HepG2 (cell line): ENCODE measurements around the gene NECAP2. TPM values are rescaled to one million over a fixed set of nuclear protein-coding genes. Genes with fewer than 3 reads are reported as not detected.

Experiments
- ATAC-seq: fragments of 200-7000 bp; cut with Tn5 transposase; 3 replicates; pipeline ENCODE4 v1.9.1; 2020; ENCODE audit warnings: mild to moderate bottlenecking, moderate library complexity
- BruUV-seq: library from RNA; stranded (reverse); fragments of 400-500 nt; replicated peaks from 2 replicates; lab custom pipeline; 2021; lab: Mats Ljungman, UMichigan
- CTCF ChIA-PET: fragments of 300-600 bp; formaldehyde crosslinking; extraction: SDS; loops from one replicate; lab custom pipeline; 2021; ENCODE audit warnings: low total read pairs, inconsistent platforms, low intra/inter-chr PET ratio; lab: Yijun Ruan, JAX
- POLR2A ChIA-PET: fragments of 350-600 bp; sonication (Branson Sonifier 250); formaldehyde crosslinking; loops from one replicate; lab custom pipeline; 2020; ENCODE audit warnings: antibody characterized with exemption, inconsistent platforms; lab: Yijun Ruan, JAX
- DNase-seq: peaks from one replicate; pipeline ENCODE4 v3.0.0-alpha.2; 2015; ENCODE audit warnings: low spot score
- FAIRE-seq: peaks from 3 replicates; lab custom pipeline; 2011; peaks lifted over from hg19 to GRCh38; lab: Jason Lieb, UNC
- H2AFZ ChIP-seq: one replicate; pipeline ENCODE4 v1.6.1; 2011; ENCODE audit warnings: low read length, inconsistent platforms
- H3K27ac ChIP-seq: fragments of 300-600 bp; 3 replicates; pipeline ENCODE4 v1.8.0; 2011; ENCODE audit warnings: mixed run types, mild to moderate bottlenecking, mixed read lengths, low read length, inconsistent platforms; ENCODE audit not compliant: insufficient read depth; ENCODE audit errors: extremely low read length
- H3K27me3 ChIP-seq, 2 experiments: fragments of 200-600 bp in 1 of 2; 2 replicates in 1 of 2; 3 replicates in 1 of 2; pipeline versions ENCODE4 v1.6.0 to v1.8.0; 2011; ENCODE audit warnings: low read length in 2 of 2, mild to moderate bottlenecking in 2 of 2, moderate library complexity in 2 of 2, inconsistent platforms in 1 of 2; ENCODE audit not compliant: insufficient read depth in 2 of 2, control insufficient read depth in 1 of 2
- H3K36me3 ChIP-seq, 2 experiments: fragments of 200-600 bp in 1 of 2; replicated peaks in 1 of 2; 2 replicates in 1 of 2; 3 replicates in 1 of 2; pipeline versions ENCODE4 v1.5.1 to v1.8.0; 2011; ENCODE audit warnings: low read length in 2 of 2, inconsistent platforms in 1 of 2; ENCODE audit not compliant: insufficient read depth in 2 of 2, control insufficient read depth in 1 of 2
- H3K4me1 ChIP-seq: 2 replicates; pipeline ENCODE4 v1.5.1; 2012; ENCODE audit warnings: low read length, inconsistent platforms; ENCODE audit not compliant: insufficient read depth
- H3K4me2 ChIP-seq: 2 replicates; pipeline ENCODE4 v1.6.0; 2011; ENCODE audit warnings: low read depth, low read length, inconsistent platforms
- H3K4me3 ChIP-seq, 3 experiments: fragments of 200-600 bp in 1 of 3; sonication (generic), shearing (Covaris generic) in 1 of 3; replicated peaks in 1 of 3; 2 replicates each; pipeline ENCODE4 v1.5.1; 2011 to 2016; ENCODE audit warnings: low read length in 3 of 3, inconsistent platforms in 2 of 3, low read depth in 2 of 3, mild to moderate bottlenecking in 2 of 3, control low read depth in 1 of 3, mixed read lengths in 1 of 3; ENCODE audit not compliant: insufficient read depth in 1 of 3
- H3K79me2 ChIP-seq: one replicate; pipeline ENCODE4 v1.6.1; 2011; ENCODE audit warnings: low read length, inconsistent platforms; ENCODE audit not compliant: insufficient read depth
- H3K9ac ChIP-seq: 2 replicates; pipeline ENCODE4 v1.6.0; 2011; ENCODE audit warnings: mild to moderate bottlenecking, low read depth, low read length, inconsistent platforms; ENCODE audit not compliant: insufficient read depth
- H3K9me3 ChIP-seq: 2 replicates; pipeline ENCODE4 v1.5.1; 2012; ENCODE audit warnings: mild to moderate bottlenecking, low read length
- H4K20me1 ChIP-seq: 2 replicates; pipeline ENCODE4 v1.6.0; 2011; ENCODE audit warnings: inconsistent platforms, mild to moderate bottlenecking, low read length, moderate library complexity; ENCODE audit not compliant: insufficient read depth
- CSRNP2 ChIP-seq: sonication (generic); formaldehyde crosslinking; conservative IDR thresholded peaks from 2 replicates; pipeline ENCODE4 v1.8.0; 2022; ENCODE audit warnings: low read depth, missing genetic modification reagents
- IKZF4 ChIP-seq: sonication (generic); formaldehyde crosslinking; IDR thresholded peaks from 2 replicates; pipeline ENCODE4 v1.5.1; 2020; ENCODE audit warnings: borderline replicate concordance, mild to moderate bottlenecking, low read depth, missing genetic modification reagents; ENCODE audit errors: not compliant biosample characterization
- LBX2 ChIP-seq: sonication (generic); formaldehyde crosslinking; IDR thresholded peaks from 2 replicates; pipeline ENCODE4 v1.5.0; 2020; ENCODE audit warnings: missing genetic modification reagents, mild to moderate bottlenecking, borderline replicate concordance
- MTA3 ChIP-seq: sonication (generic); formaldehyde crosslinking; IDR thresholded peaks from 2 replicates; pipeline ENCODE4 v1.4.0; 2020; ENCODE audit warnings: missing genetic modification reagents
- NPAS2 ChIP-seq: sonication (generic); formaldehyde crosslinking; IDR thresholded peaks from 2 replicates; pipeline ENCODE4 v1.8.0; 2022; ENCODE audit warnings: mild to moderate bottlenecking, missing genetic modification reagents, borderline replicate concordance
- PAF1 ChIP-seq: IDR thresholded peaks from 2 replicates; pipeline ENCODE4 v1.6.1; 2016; ENCODE audit warnings: missing genetic modification reagents, missing compliant biosample characterization
- RAD51 ChIP-seq: fragments of 450-650 bp; IDR thresholded peaks from 2 replicates; pipeline ENCODE4 v1.6.1; 2016; ENCODE audit warnings: borderline replicate concordance
- SMAD3 ChIP-seq: sonication (generic); formaldehyde crosslinking; IDR thresholded peaks from 2 replicates; pipeline ENCODE4 v1.4.0; 2020; ENCODE audit warnings: missing genetic modification reagents
- ZBTB10 ChIP-seq: sonication (generic); formaldehyde crosslinking; IDR thresholded peaks from 2 replicates; pipeline ENCODE4 v1.4.0; 2020; ENCODE audit warnings: missing genetic modification reagents, borderline replicate concordance
- ZBTB3 ChIP-seq: sonication (generic); formaldehyde crosslinking; IDR thresholded peaks from 2 replicates; pipeline ENCODE4 v1.4.0; 2020; ENCODE audit warnings: low read depth, mild to moderate bottlenecking, moderate library complexity, missing genetic modification reagents, borderline replicate concordance
- ZBTB7A ChIP-seq: sonication (generic); formaldehyde crosslinking; IDR thresholded peaks from 2 replicates; pipeline ENCODE4 v1.8.0; 2022; ENCODE audit warnings: mild to moderate bottlenecking, missing genetic modification reagents
- ZFP41 ChIP-seq: sonication (generic); formaldehyde crosslinking; IDR thresholded peaks from 2 replicates; pipeline ENCODE4 v1.4.0; 2020; ENCODE audit warnings: mild to moderate bottlenecking, missing genetic modification reagents, borderline replicate concordance
- ZNF124 ChIP-seq: sonication (generic); formaldehyde crosslinking; IDR thresholded peaks from 2 replicates; pipeline ENCODE4 v1.4.0; 2020; ENCODE audit warnings: missing genetic modification reagents
- ZNF687 ChIP-seq: sonication (generic); formaldehyde crosslinking; IDR thresholded peaks from 2 replicates; pipeline ENCODE4 v1.5.1; 2020; ENCODE audit warnings: mild to moderate bottlenecking, missing genetic modification reagents, moderate library complexity
- WGBS: methylation state at CpG from one replicate; pipeline ENCODE4 v1.1.6; 2017; ENCODE audit warnings: low lambda C conversion rate; 5-methylcytosine and 5-hydroxymethylcytosine counted together
- in situ Hi-C: cut with HindIII; loops from 2 replicates; pipeline ENCODE4 v1.10.0; 2017; ENCODE audit warnings: low pct_unique_long_range_greater_than_20kb; ENCODE audit not compliant: extremely low pct_ligation_motif_present
- intact Hi-C: fragments of 100-400 bp; cut with micrococcal nuclease; formaldehyde crosslinking; loops from one replicate; pipeline ENCODE4 v1.10.0; 2022; ENCODE audit not compliant: unreplicated experiment
- polyA plus RNA-seq, 8 experiments: library from polyadenylated mRNA; depleted of rRNA in 3 of 8; stranded (reverse) in 7 of 8; unstranded in 1 of 8; fragments of >200 nt; fragmentation: Illumina TruSeq in 4 of 8; extraction: Trizol in 4 of 8; gene quantifications; 2 replicates each; pipeline versions ENCODE4 v1.2.1 to v1.2.3, GENCODE V29; 2011 to 2016; ENCODE audit warnings: low read depth in 4 of 8, missing spikeins in 1 of 8, mixed read lengths in 1 of 8; ENCODE audit not compliant: insufficient read depth in 1 of 8
- total RNA-seq, 5 experiments: library from RNA; depleted of rRNA; stranded (reverse); fragments of >200 nt; fragmentation: Illumina TruSeq; extraction: Trizol; gene quantifications; 2 replicates each; pipeline ENCODE4 v1.2.3, GENCODE V29; 2016; ENCODE audit warnings: low read depth in 1 of 5

The NECAP2 gene
- total and polyA plus RNA-seq, 2 of the 13 experiments (the other 11 are each of a cell fraction or from before 2014, with no cell fraction given): 38.5 to 52.3 TPM

DNA sequence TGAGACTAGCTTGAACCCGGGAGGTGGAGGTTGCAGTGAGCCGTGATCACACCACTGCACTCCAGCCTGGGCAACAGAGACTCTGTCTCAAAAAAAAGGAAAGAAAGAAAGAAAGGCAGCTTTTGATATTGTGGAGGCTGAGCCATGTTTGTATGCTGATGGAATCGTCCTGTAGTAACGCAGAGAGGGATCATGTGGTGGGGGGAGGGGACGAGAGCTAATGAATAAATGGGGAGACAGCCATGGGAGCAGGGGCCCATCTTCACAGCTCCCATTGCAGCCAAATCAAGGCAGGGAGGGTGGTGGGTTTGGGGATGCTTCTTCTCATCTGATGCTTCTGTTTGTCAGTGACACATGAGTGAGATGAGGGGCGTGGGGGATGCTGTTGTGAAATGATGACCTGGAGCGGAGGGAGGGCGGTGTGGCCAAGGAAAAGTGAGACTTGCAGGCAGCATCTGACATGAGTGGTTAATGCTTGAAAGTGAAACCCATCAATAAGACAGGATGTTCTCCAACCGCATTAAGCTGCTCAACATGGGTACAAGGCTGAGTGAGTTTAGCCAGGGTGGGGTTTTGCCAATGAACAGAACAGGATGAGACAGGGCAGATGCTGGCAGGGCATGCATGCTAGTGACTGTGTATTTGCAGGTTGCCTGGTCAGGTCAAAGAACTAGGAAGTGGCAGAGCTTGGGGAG, 20.0 kb upstream of the NECAP2 start (continued):
- no peak for TF ChIP-seq ZBTB7A
- TF ChIP-seq RAD51: no peak
- no peak for TF ChIP-seq PAF1 (CRISPR knock-in tag)

GRCh38 chr1:16421201-16421600, 19.3 kb upstream of the NECAP2 start:
- WGBS: 64% methylated on average over 7 of the region's 7 CpGs
- no TSS peak for BruUV-seq
- CTCF ChIA-PET: no interaction called here
- POLR2A ChIA-PET: no interaction called here
- Histone ChIP-seq H3K4me3 (no peak overlapping the region), H3K27ac (no peak overlapping the region), H4K20me1 (no peaks in the 10 kb centered on the region), H3K79me2 (no peaks in the 10 kb centered on the region), H3K36me3 (no peaks in the 10 kb centered on the region), H3K9ac (no peak overlapping the region), H2AFZ (no peak overlapping the region), H3K4me1 (peaks cover 25% of the 10 kb centered on the region), H3K9me3 (no peaks in the 10 kb centered on the region), H3K27me3 (no peaks in the 10 kb centered on the region), H3K4me2 (no peak overlapping the region)
- ATAC-seq (no peak), FAIRE-seq (no peak), DNase-seq (no peak)
- intact Hi-C loops (loop anchor here (10.0 kb wide), 1 partner anchor 664 kb away; no protein-coding TSS in a partner anchor), in situ Hi-C loops (no loop called here)
- no peak for TF ChIP-seq ZFP41
- no peak for TF ChIP-seq NPAS2 (CRISPR knock-in tag)
- no peak for TF ChIP-seq CSRNP2 (CRISPR knock-in tag)
- no peak for TF ChIP-seq IKZF4 (CRISPR knock-in tag)
- no peak for TF ChIP-seq ZBTB10
- TF ChIP-seq ZNF124 (CRISPR knock-in tag): no peak
- TF ChIP-seq LBX2: no peak
- TF ChIP-seq MTA3: no peak
- no peak for TF ChIP-seq SMAD3
- TF ChIP-seq ZNF687 (CRISPR knock-in tag): no peak
- TF ChIP-seq ZBTB3: no peak
